Chondrocyte (in vitro differentiated cells): ENCODE measurements around the gene PPP1R3E. TPM values are rescaled to one million over a fixed set of nuclear protein-coding genes. Genes with fewer than 3 reads are reported as not detected.

Experiments
- DNase-seq: peaks from one replicate; pipeline ENCODE4 v3.0.0; 2021; ENCODE audit warnings: mixed read lengths, low spot score
- H3K27ac Mint-ChIP-seq: one replicate; pipeline ENCODE4 v1.8.0; 2021; ENCODE audit warnings: mild to moderate bottlenecking, moderate library complexity, mixed read lengths; ENCODE audit not compliant: unreplicated experiment
- H3K27me3 Mint-ChIP-seq: 2 replicates; pipeline ENCODE4 v1.8.0; 2021; ENCODE audit warnings: low read depth, mixed read lengths
- H3K36me3 Mint-ChIP-seq: 2 replicates; pipeline ENCODE4 v1.8.0; 2021; ENCODE audit warnings: low read depth, mixed read lengths
- H3K4me1 Mint-ChIP-seq: 2 replicates; pipeline ENCODE4 v1.8.0; 2021; ENCODE audit warnings: low read depth, mild to moderate bottlenecking, mixed read lengths
- H3K4me3 Mint-ChIP-seq: one replicate; pipeline ENCODE4 v1.8.0; 2021; ENCODE audit warnings: mild to moderate bottlenecking, moderate library complexity, mixed read lengths; ENCODE audit not compliant: unreplicated experiment
- H3K9me3 Mint-ChIP-seq: 2 replicates; pipeline ENCODE4 v1.8.0; 2021; ENCODE audit warnings: low read depth, mixed read lengths
- CTCF ChIP-seq: fragments of 200-600 bp; sonication (generic); IDR thresholded peaks from 2 replicates; pipeline ENCODE4 v1.5.0; 2021; ENCODE audit warnings: antibody characterized with exemption, mild to moderate bottlenecking, moderate library complexity
- total RNA-seq: library from RNA; stranded (reverse); gene quantifications from 3 replicates; pipeline ENCODE4 v1.2.1, GENCODE V29; 2021

The PPP1R3E gene
- total RNA-seq, 1 donor from 2014 or later: 11.2 TPM

GRCh38 chr14:23301969-23302289 is 730 bp downstream of the PPP1R3E start:
- peaks cover 31% of the 10 kb centered on the region for H3K4me1 Mint-ChIP-seq
- peak overlapping the region; percentile 97 for H3K4me3 Mint-ChIP-seq
- H3K27me3 Mint-ChIP-seq: no peaks in the 10 kb centered on the region
- H3K27ac Mint-ChIP-seq: peak overlapping the region; percentile 93
- peaks cover 1% of the 10 kb centered on the region for H3K36me3 Mint-ChIP-seq
- H3K9me3 Mint-ChIP-seq: no peaks in the 10 kb centered on the region
- TF ChIP-seq CTCF: no peak
- peak; percentile 95 for DNase-seq

DNA sequence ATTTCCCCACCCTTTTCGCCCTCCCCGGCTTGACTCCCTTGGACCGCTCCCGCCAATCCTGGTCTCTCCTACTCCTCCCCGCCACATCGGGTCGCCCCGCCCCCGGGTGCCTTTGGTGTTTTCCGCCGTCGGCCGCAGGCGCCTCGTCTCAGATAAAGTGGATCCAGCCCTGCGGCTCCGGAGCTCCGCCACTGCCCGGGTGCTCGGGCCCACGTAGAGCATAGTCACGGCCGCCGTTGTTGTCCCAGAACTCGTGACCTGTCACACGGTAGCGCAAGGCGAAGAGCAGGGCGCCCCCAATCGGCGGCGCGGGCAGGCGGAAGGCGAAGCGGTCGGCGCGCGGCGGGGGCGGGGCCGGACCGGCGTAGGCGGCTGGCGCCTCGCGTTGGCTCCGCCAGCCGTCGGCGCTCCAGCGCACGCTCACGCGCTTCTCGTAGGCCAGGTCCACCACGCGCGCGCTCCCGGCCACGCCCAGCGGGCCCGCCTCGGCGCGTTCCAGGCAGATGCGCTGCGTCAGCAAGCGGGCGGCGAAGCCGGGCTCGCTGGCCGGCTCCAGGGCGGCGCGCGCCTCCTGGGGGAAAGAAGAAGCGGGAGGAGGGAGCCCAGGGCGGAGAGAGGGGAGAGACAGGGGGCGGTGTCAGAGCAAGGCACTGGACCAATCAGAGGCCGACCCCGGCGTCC is 1.2 kb downstream of the PPP1R3E start:
- peaks cover 30% of the 10 kb centered on the region for H3K4me1 Mint-ChIP-seq
- H3K4me3 Mint-ChIP-seq: peak overlapping the region; percentile 97
- H3K27me3 Mint-ChIP-seq: no peaks in the 10 kb centered on the region
- H3K9me3 Mint-ChIP-seq: no peaks in the 10 kb centered on the region
- TF ChIP-seq CTCF: peak; percentile 91
- peaks cover 1% of the 10 kb centered on the region for H3K36me3 Mint-ChIP-seq
- peak; percentile 99 for DNase-seq
- H3K27ac Mint-ChIP-seq: peak overlapping the region; percentile 99

DNA sequence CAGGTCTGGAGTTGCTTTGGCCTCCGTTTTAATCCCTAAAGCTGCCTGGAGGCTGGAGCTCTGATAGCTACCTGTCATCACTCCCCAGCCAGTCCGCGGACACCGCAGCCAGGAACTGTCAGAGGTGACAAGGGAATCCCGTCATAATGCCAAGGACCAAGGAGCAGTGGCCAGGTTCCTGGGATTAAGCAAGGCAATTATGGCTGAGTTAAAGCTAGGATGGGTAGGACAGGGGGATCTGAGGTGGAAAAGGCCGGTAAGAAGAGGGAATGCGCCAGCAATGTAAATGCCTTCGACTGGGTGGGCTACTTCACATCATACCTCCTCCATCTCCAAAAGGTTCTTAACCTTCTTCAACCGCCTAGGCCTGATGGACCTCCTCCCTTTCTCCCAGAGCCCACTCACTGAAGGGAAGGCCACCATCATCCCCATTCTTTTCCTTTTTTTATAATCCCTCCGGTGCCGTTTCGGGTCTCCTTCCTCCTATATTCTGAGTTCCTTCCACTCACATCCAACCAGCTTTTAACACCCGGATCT is 1.9 kb downstream of the PPP1R3E start:
- peaks cover 23% of the 10 kb centered on the region for H3K4me1 Mint-ChIP-seq
- H3K9me3 Mint-ChIP-seq: no peaks in the 10 kb centered on the region
- peak overlapping the region; percentile 99 for H3K27ac Mint-ChIP-seq
- peak overlapping the region; percentile 89 for H3K4me3 Mint-ChIP-seq
- H3K36me3 Mint-ChIP-seq: peaks cover 1% of the 10 kb centered on the region
- DNase-seq: no peak
- no peak for TF ChIP-seq CTCF
- H3K27me3 Mint-ChIP-seq: no peaks in the 10 kb centered on the region

DNA sequence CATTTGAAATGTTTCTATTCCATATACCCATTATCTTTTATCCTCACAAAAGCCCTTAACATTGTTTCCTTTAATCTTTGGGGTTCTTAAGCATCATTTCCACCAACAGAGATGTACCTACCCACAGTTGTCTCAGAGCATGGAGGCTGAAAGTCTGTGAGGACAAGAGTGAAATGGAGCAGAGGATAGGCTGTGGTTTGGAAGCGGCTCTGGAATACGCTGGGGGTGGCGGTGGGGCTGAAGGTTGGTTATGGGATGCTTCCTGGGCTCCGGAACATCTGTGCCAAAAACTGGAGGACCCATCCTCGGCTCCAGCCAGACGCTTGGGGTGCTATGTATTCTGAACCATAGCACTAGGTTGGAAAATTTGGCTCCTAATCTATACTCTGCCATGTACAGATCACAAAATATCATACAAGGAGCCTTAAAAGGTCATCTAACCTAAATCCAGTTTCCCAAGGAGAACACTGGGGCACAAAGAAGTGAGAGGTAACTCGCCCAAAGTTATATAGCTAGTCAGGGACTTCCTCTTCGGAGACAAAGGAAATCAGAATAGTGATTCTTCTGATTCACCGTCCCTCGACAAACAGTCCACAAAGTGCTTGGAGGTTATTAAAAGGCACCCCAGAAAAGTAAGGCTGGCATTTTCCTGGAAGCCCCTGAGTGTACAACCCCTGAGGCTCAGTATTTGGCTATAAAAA is 2.5 kb downstream of the PPP1R3E start:
- no peak for DNase-seq
- peak overlapping the region; percentile 99 for H3K27ac Mint-ChIP-seq
- TF ChIP-seq CTCF: peak; percentile 14
- H3K4me1 Mint-ChIP-seq: peaks cover 26% of the 10 kb centered on the region
- H3K27me3 Mint-ChIP-seq: no peaks in the 10 kb centered on the region
- H3K36me3 Mint-ChIP-seq: peaks cover 1% of the 10 kb centered on the region
- H3K9me3 Mint-ChIP-seq: no peaks in the 10 kb centered on the region
- peak overlapping the region; percentile 89 for H3K4me3 Mint-ChIP-seq

- H3K4me1 Mint-ChIP-seq: peaks cover 30% of the 10 kb centered on the region
- H3K36me3 Mint-ChIP-seq: peaks cover 1% of the 10 kb centered on the region
- H3K9me3 Mint-ChIP-seq: no peaks in the 10 kb centered on the region
- DNase-seq: no peak
- peak overlapping the region; percentile 63 for H3K27ac Mint-ChIP-seq
- peaks cover 2% of the 10 kb centered on the region for H3K27me3 Mint-ChIP-seq
- TF ChIP-seq CTCF: peak; percentile 70
- H3K4me3 Mint-ChIP-seq: peak overlapping the region; percentile 19
Measured at GRCh38 chr14:23299211-23299957, 3.3 kb downstream of the PPP1R3E start.
